GM18519 (cell line): ENCODE measurements around the gene ACTMAP.
A peak's percentile ranks its signal among the peaks of the same experiment; 100 is the strongest.

ENCODE experiments used
- ATAC-seq: cut with Tn5 transposase; IDR thresholded peaks from one replicate; pipeline ENCODE4 v1.9.1; 2021; ENCODE audit warnings: mild to moderate bottlenecking, moderate library complexity; ENCODE audit not compliant: unreplicated experiment, low FRiP score

Gene ACTMAP

GRCh38 chr19:40721936-40722661, 28.2 kb downstream of the ACTMAP start:
- no peak for ATAC-seq

- no peak for ATAC-seq
Observed at GRCh38 chr19:40721140-40721486, 29.2 kb downstream of the ACTMAP start.

DNA sequence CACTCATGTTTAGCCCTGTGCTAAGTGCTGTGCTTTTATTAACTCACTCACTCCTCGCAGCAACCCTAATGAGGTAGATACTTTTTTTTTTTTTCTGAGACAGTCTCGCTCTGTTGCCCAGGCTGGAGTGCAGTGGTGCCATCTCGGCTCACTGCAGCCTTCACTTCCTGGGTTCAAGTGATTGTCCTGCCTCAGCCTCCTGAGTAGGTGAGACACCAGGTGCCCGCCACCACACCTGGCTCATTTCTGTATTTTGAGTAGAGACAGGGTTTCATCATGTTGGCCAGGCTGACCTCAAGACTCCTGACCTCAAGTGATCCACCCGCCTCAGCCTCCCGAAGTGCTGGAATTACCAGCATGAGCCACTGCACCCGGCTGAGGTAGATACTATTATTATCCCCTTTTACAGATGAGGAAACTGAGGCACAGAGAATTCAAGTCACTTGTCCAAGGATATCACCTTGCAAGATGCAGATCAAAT, 30.8 kb downstream of the ACTMAP start:
- no peak for ATAC-seq

DNA sequence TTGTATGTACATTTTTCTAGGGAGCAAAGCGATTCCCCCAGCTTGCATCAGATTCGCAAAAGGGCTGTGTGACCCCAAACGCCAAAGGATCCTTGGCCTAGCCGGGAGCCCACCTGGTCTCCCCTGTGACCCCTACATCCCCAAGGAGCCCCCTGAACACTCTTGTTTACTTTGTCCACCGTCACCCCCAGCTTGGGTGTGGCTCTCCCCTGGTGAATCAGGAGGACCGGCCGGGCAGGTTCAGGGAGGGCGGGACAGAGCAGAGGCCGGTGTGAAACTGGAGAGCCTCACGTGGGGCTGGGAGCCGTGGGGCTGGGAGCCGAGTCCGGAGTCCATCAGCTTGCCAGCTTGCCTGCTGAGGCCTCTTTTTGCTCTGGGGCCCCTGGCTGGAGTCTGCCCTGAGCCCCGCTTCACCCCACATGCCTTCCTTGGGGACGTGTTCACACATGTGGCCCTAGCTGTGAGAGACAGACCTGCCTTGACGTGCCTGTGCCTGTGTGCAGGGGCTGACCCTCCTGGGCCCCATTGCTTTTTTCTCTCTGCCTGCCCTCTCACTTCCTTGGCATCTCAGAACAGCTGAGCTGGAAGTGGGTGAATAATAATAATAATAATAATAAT, 31.4 kb downstream of the ACTMAP start:
- no peak for ATAC-seq

- no peak for ATAC-seq
Observed at GRCh38 chr19:40717880-40718773, 32.1 kb downstream of the ACTMAP start.

GRCh38 chr19:40717325-40717879, 32.9 kb downstream of the ACTMAP start:
- no peak for ATAC-seq

- peak; percentile 61 for ATAC-seq
Observed at GRCh38 chr19:40716482-40717324, 33.6 kb downstream of the ACTMAP start, which contains the start of the genes COQ8B and ITPKC. Gene COQ8B, minus strand, starts transcription at chr19:40716886. Its CDS starts 2,254 bp downstream, at chr19:40714632. Gene ITPKC, plus strand, starts transcription at chr19:40717112. Its CDS starts 24 bp downstream, at chr19:40717136.

DNA sequence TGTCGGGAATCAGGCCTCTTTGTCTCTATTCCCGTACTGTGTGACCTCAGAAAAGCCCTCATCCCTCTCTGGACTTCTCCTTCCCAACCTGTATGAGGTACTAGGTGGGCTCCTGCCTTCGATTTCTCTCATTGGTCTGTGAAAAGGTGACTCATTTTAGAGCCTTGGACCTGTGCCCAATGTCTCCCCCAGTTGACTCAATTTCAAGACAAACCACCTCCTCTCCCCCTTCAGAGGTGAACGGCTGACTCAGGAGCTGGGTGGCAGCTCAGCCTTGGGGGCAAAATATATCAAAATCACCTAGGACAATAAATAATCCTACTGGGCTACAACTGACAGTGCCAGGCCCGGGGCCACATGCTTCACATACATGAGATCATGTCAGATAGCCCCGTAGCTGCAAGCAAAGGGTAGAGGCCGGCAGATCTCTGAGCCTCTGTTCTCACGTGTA, 34.2 kb downstream of the ACTMAP start:
- no peak for ATAC-seq

GRCh38 chr19:40714441-40715299, 35.6 kb downstream of the ACTMAP start:
- ATAC-seq: peak; percentile 40

- ATAC-seq: no peak
Observed at GRCh38 chr19:40713939-40714338, 36.3 kb downstream of the ACTMAP start.

DNA sequence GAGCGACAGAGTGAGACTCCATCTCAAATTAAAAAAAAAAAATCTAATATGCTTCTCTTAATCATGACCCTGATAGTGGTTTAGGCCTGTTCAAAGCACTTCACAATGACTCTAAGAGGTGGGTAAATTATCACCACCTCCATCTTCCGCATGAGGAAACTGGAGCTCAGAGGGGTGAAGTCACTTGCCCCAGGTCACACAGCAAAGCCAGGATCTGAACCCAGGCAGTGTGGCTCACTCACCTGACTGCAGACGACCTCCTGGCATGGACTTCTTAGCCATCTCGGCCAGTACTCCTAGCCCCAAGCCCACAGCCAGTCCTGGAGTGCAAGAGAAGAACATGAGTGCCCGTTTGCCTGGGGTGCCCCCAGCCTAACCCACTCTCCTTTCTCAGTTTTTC, 40.5 kb downstream of the ACTMAP start:
- ATAC-seq: no peak

GRCh38 chr19:40707615-40708014, 42.7 kb downstream of the ACTMAP start:
- ATAC-seq: no peak

GRCh38 chr19:40705950-40706619, 44.2 kb downstream of the ACTMAP start:
- no peak for ATAC-seq

DNA sequence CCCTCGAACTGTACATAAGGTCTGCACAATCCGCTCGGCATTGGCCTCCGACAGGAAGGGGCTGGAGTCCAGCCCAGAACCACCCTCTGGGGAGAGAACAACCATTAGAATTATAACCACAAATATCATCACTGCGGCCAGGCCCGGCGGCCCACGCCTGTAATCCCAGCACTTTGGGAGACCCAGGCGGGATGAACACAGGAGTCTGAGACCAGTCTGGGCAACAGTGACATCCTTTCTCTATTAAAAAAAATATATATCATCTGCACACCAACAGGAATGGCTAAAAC, 45.0 kb downstream of the ACTMAP start:
- no peak for ATAC-seq

DNA sequence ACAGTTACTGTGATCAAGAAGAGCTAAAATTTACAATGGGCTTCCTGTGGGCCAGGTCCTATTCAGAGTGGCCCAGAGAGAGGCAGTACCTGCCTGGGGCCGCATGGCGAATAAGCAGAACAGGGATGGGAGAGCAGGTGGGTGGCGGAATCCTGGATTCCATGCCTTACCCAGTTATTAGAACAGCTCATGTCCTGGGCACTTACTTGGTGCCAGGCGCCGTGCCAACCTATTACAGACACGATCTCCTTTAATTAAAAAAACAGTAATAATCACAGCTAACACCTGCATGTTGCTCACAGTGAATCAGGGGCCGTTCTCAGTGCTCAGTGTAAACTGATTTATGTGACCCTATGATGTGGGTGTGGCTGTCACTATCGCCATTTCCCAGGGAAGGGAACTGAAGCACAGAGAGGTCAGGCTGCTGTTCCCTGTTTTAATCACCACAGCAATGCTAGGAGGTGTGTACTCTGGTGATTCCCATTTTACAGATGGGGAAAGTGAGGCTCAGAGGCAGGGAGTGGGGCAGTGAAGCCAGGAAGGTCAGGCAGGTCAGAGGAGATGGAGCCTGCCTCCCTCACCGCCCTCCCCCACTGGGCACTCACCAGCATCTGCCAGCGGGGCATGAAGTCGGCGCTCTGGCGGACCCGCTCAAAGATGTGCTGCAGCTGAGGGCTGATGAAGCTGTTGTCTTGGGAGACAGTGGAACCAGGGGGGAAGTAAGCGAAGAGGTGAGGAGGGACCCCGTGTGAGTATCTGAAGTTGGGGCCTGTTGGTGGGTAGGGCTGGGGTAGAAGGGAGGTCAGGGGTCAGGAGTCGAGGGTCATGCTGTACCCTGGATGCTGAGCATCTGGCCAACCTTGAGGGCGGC, 45.6 kb downstream of the ACTMAP start:
- ATAC-seq: no peak

DNA sequence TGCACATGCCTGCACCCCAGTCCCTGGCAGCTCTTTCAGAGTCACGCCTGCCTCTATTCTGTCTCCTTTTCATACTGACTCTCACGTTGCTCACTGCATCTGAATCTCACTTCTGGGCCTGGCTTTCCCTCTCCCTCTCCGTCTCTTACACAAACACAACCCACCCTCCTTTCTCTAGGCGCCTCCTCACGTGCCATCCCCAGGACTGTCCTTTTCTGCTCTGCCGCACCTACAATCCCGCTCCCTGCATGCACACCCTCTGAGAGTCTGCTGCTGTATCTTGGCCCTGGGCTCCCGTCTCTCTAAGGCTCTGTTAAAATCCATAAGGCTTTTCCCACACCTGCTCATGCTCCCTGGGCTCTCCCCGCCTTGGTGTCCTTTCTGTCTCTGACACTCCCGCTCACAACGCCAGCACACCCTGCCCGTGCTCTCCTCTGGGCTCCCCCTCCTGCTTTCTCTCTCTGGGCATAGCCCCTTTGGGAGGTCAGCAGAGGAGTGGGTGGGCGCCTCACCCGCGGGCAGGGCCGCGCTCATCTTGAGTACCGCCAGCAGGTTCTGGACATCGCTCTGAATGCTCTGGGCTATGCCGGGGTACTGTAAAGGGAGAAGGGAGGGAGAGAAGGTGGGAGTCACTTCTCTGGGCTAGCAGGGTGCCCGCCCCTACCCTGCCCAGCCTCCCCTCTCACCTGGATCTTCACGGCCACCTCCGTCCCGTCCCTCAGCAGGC, 47.1 kb downstream of the ACTMAP start:
- ATAC-seq: no peak
